Loucy (cell line): Measurements from ENCODE around the gene FKBP1A.

Source experiments
- EZH2phosphoT487 ChIP-seq: fragments of 200-600 bp; IDR thresholded peaks from 2 replicates; pipeline ENCODE4 v1.6.1; 2018; ENCODE audit warnings: antibody characterized with exemption, mild to moderate bottlenecking, moderate library complexity, borderline replicate concordance
- TF ChIP-seq, protein P1 (sequence below): fragments of 200-600 bp; sonication (generic); conservative IDR thresholded peaks from 2 replicates; pipeline ENCODE4 v1.5.1; 2014; ENCODE audit warnings: mild to moderate bottlenecking, antibody characterized with exemption, low read length

- TF ChIP-seq, protein P1, sequence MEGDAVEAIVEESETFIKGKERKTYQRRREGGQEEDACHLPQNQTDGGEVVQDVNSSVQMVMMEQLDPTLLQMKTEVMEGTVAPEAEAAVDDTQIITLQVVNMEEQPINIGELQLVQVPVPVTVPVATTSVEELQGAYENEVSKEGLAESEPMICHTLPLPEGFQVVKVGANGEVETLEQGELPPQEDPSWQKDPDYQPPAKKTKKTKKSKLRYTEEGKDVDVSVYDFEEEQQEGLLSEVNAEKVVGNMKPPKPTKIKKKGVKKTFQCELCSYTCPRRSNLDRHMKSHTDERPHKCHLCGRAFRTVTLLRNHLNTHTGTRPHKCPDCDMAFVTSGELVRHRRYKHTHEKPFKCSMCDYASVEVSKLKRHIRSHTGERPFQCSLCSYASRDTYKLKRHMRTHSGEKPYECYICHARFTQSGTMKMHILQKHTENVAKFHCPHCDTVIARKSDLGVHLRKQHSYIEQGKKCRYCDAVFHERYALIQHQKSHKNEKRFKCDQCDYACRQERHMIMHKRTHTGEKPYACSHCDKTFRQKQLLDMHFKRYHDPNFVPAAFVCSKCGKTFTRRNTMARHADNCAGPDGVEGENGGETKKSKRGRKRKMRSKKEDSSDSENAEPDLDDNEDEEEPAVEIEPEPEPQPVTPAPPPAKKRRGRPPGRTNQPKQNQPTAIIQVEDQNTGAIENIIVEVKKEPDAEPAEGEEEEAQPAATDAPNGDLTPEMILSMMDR = no peak
- no peak for TF ChIP-seq EZH2phosphoT487
These were observed 3.4 kb upstream of the FKBP1A start for GRCh38 chr20:1396264-1396663.
